ENCODE measurements around the gene HDHD2. TPM values are rescaled to one million over a fixed set of nuclear protein-coding genes. Genes with fewer than 3 reads are reported as not detected.

The HDHD2 gene
- total RNA-seq, 1 experiment from 2014 or later, result 14.3 TPM

GRCh38 chr18:47075098-47075883 is 75.0 kb downstream of the HDHD2 start:
- Histone ChIP-seq H3K4me1 (replicated peaks) (no peaks in the 10 kb centered on the region), H3K9me3 (replicated peaks) (no peaks in the 10 kb centered on the region), H3K27me3 (replicated peaks) (peaks cover 13% of the 10 kb centered on the region; the same call in 1 of the 2 replicates), H3K36me3 (no peaks in the 10 kb centered on the region), H3K4me3 (no peak overlapping the region), H3K27ac (no peak overlapping the region)
- no peak for DNase-seq (ENCODE audit: low read depth in 1 of 2, low spot score in 2 of 2)

GRCh38 chr18:47067648-47068047 is 82.7 kb downstream of the HDHD2 start:
- no peak for DNase-seq (ENCODE audit: low read depth in 1 of 2, low spot score in 2 of 2)
- Histone ChIP-seq H3K27ac (no peak overlapping the region), H3K4me1 (replicated peaks) (no peaks in the 10 kb centered on the region), H3K27me3 (replicated peaks) (no peaks in the 10 kb centered on the region), H3K36me3 (no peaks in the 10 kb centered on the region), H3K4me3 (no peak overlapping the region), H3K9me3 (replicated peaks) (no peaks in the 10 kb centered on the region)

GRCh38 chr18:47063096-47063495 is 87.2 kb downstream of the HDHD2 start:
- H3K9me3 ChIP-seq (replicated peaks), result no peaks in the 10 kb centered on the region
- no peak for DNase-seq (ENCODE audit: low read depth in 1 of 2, low spot score in 2 of 2)
- no peaks in the 10 kb centered on the region for H3K36me3 ChIP-seq
- no peak overlapping the region for H3K27ac ChIP-seq
- no peaks in the 10 kb centered on the region for H3K27me3 ChIP-seq (replicated peaks)
- no peaks in the 10 kb centered on the region for H3K4me1 ChIP-seq (replicated peaks)
- H3K4me3 ChIP-seq, result no peak overlapping the region

GRCh38 chr18:47062471-47062870 is 87.8 kb downstream of the HDHD2 start:
- no peaks in the 10 kb centered on the region for H3K36me3 ChIP-seq
- H3K4me1 ChIP-seq (replicated peaks), result no peaks in the 10 kb centered on the region
- H3K4me3 ChIP-seq, result no peak overlapping the region
- no peaks in the 10 kb centered on the region for H3K27me3 ChIP-seq (replicated peaks)
- no peaks in the 10 kb centered on the region for H3K9me3 ChIP-seq (replicated peaks)
- H3K27ac ChIP-seq, result no peak overlapping the region
- DNase-seq (ENCODE audit: low read depth in 1 of 2, low spot score in 2 of 2), result no peak

Other genes starting within 250 kb of the HDHD2 start
- gene PIAS2, start 233.0 kb downstream of the HDHD2 start, total RNA-seq (2014; rRNA removed; shearing (Covaris generic)), result 13.8 and 16.9 TPM in 2 replicates
- gene KATNAL2, start 232.9 kb downstream of the HDHD2 start, total RNA-seq (2014; rRNA removed; shearing (Covaris generic)), result 0.18 and 0.56 TPM in 2 replicates
- gene ELOA2, start 114.9 kb downstream of the HDHD2 start, total RNA-seq (2014; rRNA removed; shearing (Covaris generic)), result not detected in 2 replicates
- gene IER3IP1, start 25.9 kb upstream of the HDHD2 start, total RNA-seq (2014; rRNA removed; shearing (Covaris generic)), result 43.1 and 45.3 TPM in 2 replicates
- not detected in 2 replicates for gene SKOR2, start 101.2 kb upstream of the HDHD2 start, total RNA-seq (2014; rRNA removed; shearing (Covaris generic))